ENCODE measurements around the gene MAFF.

The MAFF gene

DNA sequence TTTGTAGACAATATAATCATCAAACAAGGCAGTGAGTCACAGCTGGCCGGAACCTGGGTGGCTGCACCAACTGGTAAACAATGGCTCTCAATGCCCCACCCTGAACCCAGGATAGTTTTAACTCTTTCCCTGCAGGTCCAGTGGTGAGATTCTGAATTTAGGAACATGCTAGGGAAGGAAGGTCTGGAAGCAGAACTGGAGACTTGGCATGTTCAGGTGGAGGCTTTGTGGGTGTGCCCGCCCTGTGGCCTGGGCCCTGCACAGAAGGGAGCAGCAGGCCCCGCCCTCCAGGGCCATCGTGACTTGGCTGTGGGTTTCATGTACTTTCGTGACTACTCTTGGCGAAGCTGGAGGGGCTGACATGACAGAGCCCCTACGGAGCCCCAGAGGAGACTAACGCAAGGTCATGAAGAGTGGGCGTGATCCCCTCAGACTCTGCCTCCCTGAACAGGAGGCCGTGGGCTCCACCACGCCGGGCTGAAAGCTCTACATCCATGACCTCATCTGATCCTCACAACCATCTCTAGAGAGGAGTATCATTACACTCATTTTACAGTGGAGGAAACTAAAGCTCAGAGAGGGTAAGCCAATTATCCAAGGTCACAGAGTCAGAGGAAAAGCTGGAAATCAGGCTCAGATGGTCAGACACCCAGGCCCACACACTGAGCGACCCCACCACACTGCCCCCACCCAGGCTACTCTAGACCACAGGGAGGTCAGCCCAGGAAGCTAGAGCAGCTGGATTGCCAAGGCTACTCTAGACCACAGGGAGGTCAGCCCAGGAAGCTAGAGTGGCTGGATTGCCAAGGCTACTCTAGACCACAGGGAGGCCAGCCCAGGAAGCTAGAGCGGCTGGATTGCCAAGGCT, 27.3 kb downstream of the MAFF start:
- Histone ChIP-seq H3K27me3 (ENCODE audit: insufficient read depth, poor library complexity, severe bottlenecking) (no peaks in the 10 kb centered on the region), H3K4me3 (replicated peaks; ENCODE audit: insufficient read depth, low read length) (no peak overlapping the region), H3K27ac (replicated peaks) (no peak overlapping the region)
- TF ChIP-seq, protein P1, sequence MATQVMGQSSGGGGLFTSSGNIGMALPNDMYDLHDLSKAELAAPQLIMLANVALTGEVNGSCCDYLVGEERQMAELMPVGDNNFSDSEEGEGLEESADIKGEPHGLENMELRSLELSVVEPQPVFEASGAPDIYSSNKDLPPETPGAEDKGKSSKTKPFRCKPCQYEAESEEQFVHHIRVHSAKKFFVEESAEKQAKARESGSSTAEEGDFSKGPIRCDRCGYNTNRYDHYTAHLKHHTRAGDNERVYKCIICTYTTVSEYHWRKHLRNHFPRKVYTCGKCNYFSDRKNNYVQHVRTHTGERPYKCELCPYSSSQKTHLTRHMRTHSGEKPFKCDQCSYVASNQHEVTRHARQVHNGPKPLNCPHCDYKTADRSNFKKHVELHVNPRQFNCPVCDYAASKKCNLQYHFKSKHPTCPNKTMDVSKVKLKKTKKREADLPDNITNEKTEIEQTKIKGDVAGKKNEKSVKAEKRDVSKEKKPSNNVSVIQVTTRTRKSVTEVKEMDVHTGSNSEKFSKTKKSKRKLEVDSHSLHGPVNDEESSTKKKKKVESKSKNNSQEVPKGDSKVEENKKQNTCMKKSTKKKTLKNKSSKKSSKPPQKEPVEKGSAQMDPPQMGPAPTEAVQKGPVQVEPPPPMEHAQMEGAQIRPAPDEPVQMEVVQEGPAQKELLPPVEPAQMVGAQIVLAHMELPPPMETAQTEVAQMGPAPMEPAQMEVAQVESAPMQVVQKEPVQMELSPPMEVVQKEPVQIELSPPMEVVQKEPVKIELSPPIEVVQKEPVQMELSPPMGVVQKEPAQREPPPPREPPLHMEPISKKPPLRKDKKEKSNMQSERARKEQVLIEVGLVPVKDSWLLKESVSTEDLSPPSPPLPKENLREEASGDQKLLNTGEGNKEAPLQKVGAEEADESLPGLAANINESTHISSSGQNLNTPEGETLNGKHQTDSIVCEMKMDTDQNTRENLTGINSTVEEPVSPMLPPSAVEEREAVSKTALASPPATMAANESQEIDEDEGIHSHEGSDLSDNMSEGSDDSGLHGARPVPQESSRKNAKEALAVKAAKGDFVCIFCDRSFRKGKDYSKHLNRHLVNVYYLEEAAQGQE (IDR thresholded peaks at IDR 0.05; ENCODE audit: insufficient replicate concordance, low read depth): no peak
- TF ChIP-seq GABPA (IDR thresholded peaks at IDR 0.05; ENCODE audit: low read depth): no peak
- no peak for TF ChIP-seq SPI1 (IDR thresholded peaks at IDR 0.05; ENCODE audit: borderline replicate concordance, low read depth)
- TF ChIP-seq POLR2AphosphoS5 (IDR thresholded peaks at IDR 0.05; ENCODE audit: low read depth): no peak
- TF ChIP-seq, protein P2, sequence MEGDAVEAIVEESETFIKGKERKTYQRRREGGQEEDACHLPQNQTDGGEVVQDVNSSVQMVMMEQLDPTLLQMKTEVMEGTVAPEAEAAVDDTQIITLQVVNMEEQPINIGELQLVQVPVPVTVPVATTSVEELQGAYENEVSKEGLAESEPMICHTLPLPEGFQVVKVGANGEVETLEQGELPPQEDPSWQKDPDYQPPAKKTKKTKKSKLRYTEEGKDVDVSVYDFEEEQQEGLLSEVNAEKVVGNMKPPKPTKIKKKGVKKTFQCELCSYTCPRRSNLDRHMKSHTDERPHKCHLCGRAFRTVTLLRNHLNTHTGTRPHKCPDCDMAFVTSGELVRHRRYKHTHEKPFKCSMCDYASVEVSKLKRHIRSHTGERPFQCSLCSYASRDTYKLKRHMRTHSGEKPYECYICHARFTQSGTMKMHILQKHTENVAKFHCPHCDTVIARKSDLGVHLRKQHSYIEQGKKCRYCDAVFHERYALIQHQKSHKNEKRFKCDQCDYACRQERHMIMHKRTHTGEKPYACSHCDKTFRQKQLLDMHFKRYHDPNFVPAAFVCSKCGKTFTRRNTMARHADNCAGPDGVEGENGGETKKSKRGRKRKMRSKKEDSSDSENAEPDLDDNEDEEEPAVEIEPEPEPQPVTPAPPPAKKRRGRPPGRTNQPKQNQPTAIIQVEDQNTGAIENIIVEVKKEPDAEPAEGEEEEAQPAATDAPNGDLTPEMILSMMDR (IDR thresholded peaks at IDR 0.05; ENCODE audit: insufficient read depth, low read length): no peak
- DNase-seq (ENCODE audit: low read depth in 1 of 2, low spot score in 1 of 2): no peak

DNA sequence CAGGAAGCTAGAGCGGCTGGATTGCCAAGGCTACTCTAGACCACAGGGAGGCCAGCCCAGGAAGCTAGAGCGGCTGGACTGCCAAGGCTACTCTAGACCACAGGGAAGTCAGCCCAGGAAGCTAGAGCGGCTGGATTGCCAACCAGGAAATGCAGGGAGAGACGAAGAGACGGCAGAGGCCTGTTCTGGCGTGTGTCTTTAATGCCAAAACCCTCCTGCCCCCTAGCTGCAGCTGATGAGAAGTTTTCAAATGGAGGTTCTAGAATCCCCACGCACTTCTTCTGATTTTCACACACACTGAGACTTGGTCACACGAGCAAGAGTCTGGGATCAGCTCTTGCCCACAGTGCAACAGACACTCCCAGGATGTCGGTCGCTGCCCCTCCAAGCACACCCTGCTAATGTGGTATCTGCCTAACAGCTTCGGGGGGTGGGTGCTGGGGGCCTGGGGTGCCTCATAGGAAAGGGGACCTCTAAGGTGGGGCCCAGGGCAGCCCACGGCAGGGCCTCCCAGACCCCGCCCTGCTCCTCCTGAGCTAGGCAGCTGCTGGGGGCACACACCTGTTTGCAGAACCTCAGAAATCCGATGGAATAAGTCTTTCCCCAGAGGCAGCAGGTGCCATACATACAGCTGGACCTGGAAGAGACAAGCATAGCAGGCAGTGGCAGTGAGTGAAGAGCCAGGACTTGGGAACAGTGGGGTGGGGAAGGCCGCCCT, 28.5 kb downstream of the MAFF start:
- no peak overlapping the region for H3K27ac ChIP-seq (replicated peaks)
- H3K27me3 ChIP-seq (ENCODE audit: insufficient read depth, poor library complexity, severe bottlenecking): no peaks in the 10 kb centered on the region
- no peak overlapping the region for H3K4me3 ChIP-seq (replicated peaks; ENCODE audit: insufficient read depth, low read length)
- no peak for TF ChIP-seq SPI1 (IDR thresholded peaks at IDR 0.05; ENCODE audit: borderline replicate concordance, low read depth)
- TF ChIP-seq GABPA (IDR thresholded peaks at IDR 0.05; ENCODE audit: low read depth): no peak
- TF ChIP-seq, protein P2 (IDR thresholded peaks at IDR 0.05; ENCODE audit: insufficient read depth, low read length): peak; percentile 18
- TF ChIP-seq, protein P1 (IDR thresholded peaks at IDR 0.05; ENCODE audit: insufficient replicate concordance, low read depth): no peak
- TF ChIP-seq POLR2AphosphoS5 (IDR thresholded peaks at IDR 0.05; ENCODE audit: low read depth): no peak
- DNase-seq (ENCODE audit: low read depth in 1 of 2, low spot score in 1 of 2): peak in 1 of 2 experiments; percentile 60

DNA sequence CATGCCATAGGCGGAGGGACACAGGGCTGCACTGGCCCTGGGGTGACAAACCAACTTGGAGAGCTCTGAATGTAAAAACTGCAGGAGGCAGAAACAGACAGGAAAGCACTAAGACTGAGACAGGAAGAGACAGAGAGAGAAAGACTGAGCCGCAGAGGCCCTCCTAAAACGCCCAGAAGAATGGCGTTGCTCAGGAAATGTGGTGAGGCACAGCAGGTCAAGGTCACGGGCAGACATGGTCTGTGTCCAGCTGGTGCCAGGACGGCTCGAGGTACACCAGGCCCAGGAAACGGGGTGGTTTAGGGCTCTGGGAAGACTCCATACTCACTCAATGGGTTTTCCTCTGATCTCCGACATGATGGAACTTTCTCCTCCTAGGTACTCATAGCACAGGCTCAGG, 29.1 kb downstream of the MAFF start:
- TF ChIP-seq, protein P1 (IDR thresholded peaks at IDR 0.05; ENCODE audit: insufficient replicate concordance, low read depth): no peak
- TF ChIP-seq GABPA (IDR thresholded peaks at IDR 0.05; ENCODE audit: low read depth): no peak
- TF ChIP-seq, protein P2 (IDR thresholded peaks at IDR 0.05; ENCODE audit: insufficient read depth, low read length): no peak
- no peak for TF ChIP-seq POLR2AphosphoS5 (IDR thresholded peaks at IDR 0.05; ENCODE audit: low read depth)
- no peak for TF ChIP-seq SPI1 (IDR thresholded peaks at IDR 0.05; ENCODE audit: borderline replicate concordance, low read depth)
- Histone ChIP-seq H3K4me3 (replicated peaks; ENCODE audit: insufficient read depth, low read length) (no peak overlapping the region), H3K27ac (replicated peaks) (no peak overlapping the region), H3K27me3 (ENCODE audit: insufficient read depth, poor library complexity, severe bottlenecking) (no peaks in the 10 kb centered on the region)
- no peak for DNase-seq (ENCODE audit: low read depth in 1 of 2, low spot score in 1 of 2)
